Fibroblast of mammary gland (primary cell): ENCODE measurements around the gene IFIT2.
"Not testable (repeated sequence)": the region's sequence is repeated elsewhere in the genome, so short reads cannot be mapped to it uniquely, and the experiment has no call there.

Source experiments
- DNase-seq: peaks from one replicate; pipeline ENCODE4 v3.0.0-alpha.2; 2010; ENCODE audit warnings: low read depth
- H3K4me3 ChIP-seq: 2 replicates; pipeline ENCODE4 v1.5.1; 2011; ENCODE audit warnings: low read depth, mild to moderate bottlenecking, low read length, moderate library complexity; ENCODE audit not compliant: control insufficient read depth
- CTCF ChIP-seq: conservative IDR thresholded peaks from 2 replicates; pipeline ENCODE4 v1.5.1; 2011; ENCODE audit warnings: low read depth, low read length, inconsistent platforms; ENCODE audit not compliant: control insufficient read depth, insufficient read depth

The IFIT2 gene

GRCh38 chr10:89301721-89302445, at the start of gene IFIT2:
IFIT2 (plus strand) TSS chr10:89302046; CDS start chr10:89302124, 78 bp downstream.
- peak; percentile 78 for DNase-seq
- TF ChIP-seq CTCF = no peak
- peak within 1 kb of the TSS; percentile 61 for H3K4me3 ChIP-seq

GRCh38 chr10:89252225-89252585, 49.6 kb upstream of the IFIT2 start:
- no peak for DNase-seq
- no peak for TF ChIP-seq CTCF
- no peak overlapping the region for H3K4me3 ChIP-seq

- DNase-seq, H3K4me3 ChIP-seq: not testable (repeated sequence)
Measured at GRCh38 chr10:89255091-89255579, 46.7 kb upstream of the IFIT2 start.

GRCh38 chr10:89255793-89256192, 46.1 kb upstream of the IFIT2 start:
- DNase-seq = no peak
- no peak overlapping the region for H3K4me3 ChIP-seq
- no peak for TF ChIP-seq CTCF

GRCh38 chr10:89256340-89256739, 45.5 kb upstream of the IFIT2 start:
- DNase-seq = no peak
- no peak for TF ChIP-seq CTCF
- H3K4me3 ChIP-seq = no peak overlapping the region

GRCh38 chr10:89256962-89257361, 44.9 kb upstream of the IFIT2 start:
- no peak for TF ChIP-seq CTCF
- DNase-seq = no peak
- H3K4me3 ChIP-seq = no peak overlapping the region

GRCh38 chr10:89257581-89257980, 44.3 kb upstream of the IFIT2 start:
- TF ChIP-seq CTCF = no peak
- no peak for DNase-seq
- no peak overlapping the region for H3K4me3 ChIP-seq
